IPS DF 19.7 (cell line): ENCODE data around the gene CCL19.
"Not testable (repeated sequence)": the region's sequence is repeated elsewhere in the genome, so short reads cannot be mapped to it uniquely, and the experiment has no call there.

Experiments used
- DNase-seq: peaks from one replicate; pipeline ENCODE4 v3.0.0-alpha.2; 2013; ENCODE audit warnings: low read depth, low spot score

Gene CCL19

GRCh38 chr9:34690983-34691935 lies at the start of gene CCL19:
TSS of gene CCL19 (minus strand) at chr9:34691276. CDS start at chr9:34691139, 137 bp downstream.
- DNase-seq = no peak

GRCh38 chr9:34740176-34740575 lies 49.1 kb upstream of the CCL19 start:
- not testable (repeated sequence) for DNase-seq

DNA sequence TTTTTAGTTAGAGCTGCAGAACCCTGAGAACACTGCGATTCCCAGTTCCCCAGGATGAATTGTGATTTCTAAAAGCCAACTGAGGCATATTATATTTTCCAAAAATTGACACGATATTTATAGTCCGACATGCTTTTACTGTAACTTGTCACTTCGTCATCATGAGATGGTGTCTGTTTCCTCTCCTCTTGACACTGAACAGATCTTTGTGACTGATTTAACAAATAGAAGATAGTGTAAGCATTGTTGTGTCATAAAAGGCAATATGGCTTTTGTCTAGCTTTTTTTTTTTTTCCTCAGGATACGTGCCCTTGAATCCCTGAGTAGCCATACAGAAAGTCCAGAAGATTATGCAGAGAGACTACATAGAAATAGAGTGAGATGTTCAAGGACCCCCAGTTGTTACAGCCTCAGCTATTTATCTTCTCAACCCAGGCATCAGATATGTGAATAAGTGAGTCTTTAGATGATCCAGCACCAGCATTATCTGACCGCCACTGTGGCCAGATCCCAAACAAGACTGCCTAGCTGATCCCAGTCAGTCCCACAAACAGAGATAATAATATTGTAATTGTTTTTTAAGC lies 46.7 kb upstream of the CCL19 start:
- DNase-seq = no peak

GRCh38 chr9:34734720-34735119 lies 43.6 kb upstream of the CCL19 start:
- no peak for DNase-seq

DNA sequence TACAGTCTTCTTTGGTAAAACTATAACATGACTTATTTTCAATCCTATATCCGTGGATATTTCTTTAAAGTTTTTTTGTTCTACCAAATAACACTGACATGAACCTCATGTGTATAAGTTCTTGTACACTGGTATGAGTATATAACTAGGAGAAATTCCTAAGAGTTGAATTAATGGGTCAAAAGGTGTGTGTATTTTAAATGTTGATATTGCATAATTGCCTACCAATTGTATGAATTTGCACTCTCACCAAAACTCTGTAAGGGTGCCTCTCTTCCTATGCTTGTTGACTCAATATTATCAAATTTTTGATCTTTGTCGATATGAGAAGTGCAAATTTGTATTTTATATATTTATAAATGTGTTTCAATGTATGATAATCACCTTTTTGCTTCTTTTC lies 41.8 kb upstream of the CCL19 start:
- no peak for DNase-seq

GRCh38 chr9:34732478-34732877 lies 41.4 kb upstream of the CCL19 start:
- no peak for DNase-seq

- DNase-seq = no peak
Measured at GRCh38 chr9:34723141-34723540, 32.1 kb upstream of the CCL19 start.

DNA sequence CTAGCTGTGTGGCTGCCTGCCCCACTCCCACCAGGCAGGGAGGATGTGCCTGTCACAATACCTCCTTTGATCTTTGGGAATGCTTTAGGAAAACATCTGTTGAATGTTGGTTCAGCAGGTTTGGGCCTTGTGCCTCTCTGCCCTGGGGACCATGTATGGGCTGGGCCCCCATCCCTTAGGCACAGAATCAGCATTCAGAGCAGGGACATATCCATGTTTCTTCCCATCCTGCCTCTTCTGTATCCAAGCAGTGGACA lies 28.6 kb upstream of the CCL19 start:
- not testable (repeated sequence) for DNase-seq

- DNase-seq = no peak
Measured at GRCh38 chr9:34719021-34719768, 28.1 kb upstream of the CCL19 start.

DNA sequence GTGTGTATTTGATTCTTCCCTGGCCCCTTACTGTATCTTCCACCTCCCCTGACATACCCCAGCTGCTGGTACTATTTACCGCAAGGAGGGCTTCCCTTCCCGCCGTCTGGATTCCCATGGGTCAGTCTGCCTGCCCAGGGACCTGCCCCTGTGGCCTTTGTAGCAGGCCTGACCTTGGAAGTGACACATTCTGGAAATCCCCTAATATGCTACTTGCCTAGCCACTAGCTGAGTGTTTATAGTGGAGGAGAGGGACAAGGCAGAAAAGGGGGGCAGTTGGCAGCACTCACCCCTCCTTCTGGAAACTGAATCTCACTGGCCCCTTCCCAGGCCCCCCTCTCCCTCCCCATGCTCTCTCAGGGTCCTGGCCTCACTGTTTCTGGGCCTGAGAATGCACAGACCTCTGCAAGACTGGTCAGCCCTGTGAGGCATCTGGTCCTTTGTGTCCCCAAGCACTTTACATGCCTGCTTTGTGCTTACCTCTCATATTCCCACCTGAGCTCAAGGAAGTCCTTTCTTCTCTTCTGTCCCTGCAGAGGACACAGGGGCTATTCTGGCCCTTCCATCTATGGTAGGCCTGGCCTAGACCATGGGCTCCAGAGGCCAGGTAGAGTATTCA lies 27.0 kb upstream of the CCL19 start:
- DNase-seq = no peak

- no peak for DNase-seq
Measured at GRCh38 chr9:34716711-34717110, 25.6 kb upstream of the CCL19 start.

DNA sequence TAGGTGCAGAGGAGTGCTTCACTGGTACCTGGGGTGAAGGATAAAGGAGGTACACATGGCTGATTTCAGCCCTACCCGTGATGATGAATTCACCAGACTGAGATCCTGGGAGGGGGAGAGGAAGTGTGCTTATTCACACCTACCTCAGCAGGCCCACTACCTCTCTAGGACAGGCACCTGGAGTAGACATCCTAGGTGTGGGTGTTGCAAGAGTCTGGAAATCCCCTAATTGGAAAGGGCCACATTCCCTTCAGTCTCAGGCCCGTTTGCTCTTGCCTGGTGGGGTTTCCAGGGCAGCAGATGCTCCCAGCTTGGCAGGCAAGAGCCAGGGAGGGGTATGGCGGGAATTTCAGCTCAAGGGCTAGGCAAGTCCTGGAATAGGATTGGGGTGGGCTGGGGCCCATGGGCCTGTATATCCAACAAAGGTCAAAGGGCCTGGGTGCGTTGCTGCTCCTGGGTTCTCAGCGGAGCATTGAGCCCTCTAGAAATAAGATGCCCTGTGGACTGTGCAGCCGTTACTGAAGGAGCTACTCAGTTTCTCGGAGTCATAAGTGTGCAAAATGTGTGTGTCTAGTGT lies 24.7 kb upstream of the CCL19 start:
- DNase-seq = no peak

GRCh38 chr9:34714007-34714406 lies 22.9 kb upstream of the CCL19 start:
- no peak for DNase-seq

GRCh38 chr9:34712140-34712539 lies 21.1 kb upstream of the CCL19 start:
- DNase-seq = no peak

- DNase-seq = no peak
Measured at GRCh38 chr9:34710023-34710422, 18.9 kb upstream of the CCL19 start, which contains the start of gene CCL21. TSS of gene CCL21 (minus strand) at chr9:34710136. CDS start at chr9:34710066, 70 bp downstream.

DNA sequence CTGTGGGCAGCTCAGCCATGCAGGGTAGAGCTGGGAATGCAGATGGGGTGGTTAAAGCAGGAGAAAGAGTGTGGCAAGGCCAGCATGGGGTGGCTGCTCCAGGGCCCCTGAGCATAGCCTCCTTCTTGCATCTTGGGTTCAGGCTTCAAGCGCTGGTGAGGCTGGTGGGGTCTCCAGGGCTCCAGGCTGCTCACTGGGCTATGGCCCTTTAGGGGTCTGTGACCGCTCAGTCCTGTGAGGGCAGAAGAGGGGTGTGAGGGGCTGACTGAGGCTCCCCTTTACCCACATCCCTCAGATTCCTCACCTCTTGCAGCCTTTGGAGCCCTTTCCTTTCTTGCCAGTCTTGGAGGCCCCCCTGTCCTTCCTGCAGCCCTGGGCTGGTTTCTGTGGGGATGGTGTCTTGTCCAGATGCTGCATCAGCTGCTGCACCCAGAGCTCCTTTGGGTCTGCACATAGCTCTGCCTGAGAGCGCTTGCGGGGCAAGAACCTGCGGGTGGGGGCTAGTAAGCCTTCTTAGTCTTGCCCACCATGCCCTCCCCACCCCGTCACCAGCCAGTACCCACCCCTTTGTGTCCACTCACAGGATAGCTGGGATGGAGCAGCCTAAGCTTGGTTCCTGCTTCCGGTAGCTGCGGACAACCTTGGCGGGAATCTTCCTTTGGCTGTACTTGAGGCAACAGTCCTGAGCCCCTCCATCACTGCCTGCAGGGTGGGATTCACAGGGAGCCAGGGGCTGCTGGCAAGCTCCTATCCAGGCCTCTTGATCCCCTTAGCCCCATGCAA lies 18.3 kb upstream of the CCL19 start:
- DNase-seq = no peak

- no peak for DNase-seq
Measured at GRCh38 chr9:34707130-34707529, 16.1 kb upstream of the CCL19 start.

DNA sequence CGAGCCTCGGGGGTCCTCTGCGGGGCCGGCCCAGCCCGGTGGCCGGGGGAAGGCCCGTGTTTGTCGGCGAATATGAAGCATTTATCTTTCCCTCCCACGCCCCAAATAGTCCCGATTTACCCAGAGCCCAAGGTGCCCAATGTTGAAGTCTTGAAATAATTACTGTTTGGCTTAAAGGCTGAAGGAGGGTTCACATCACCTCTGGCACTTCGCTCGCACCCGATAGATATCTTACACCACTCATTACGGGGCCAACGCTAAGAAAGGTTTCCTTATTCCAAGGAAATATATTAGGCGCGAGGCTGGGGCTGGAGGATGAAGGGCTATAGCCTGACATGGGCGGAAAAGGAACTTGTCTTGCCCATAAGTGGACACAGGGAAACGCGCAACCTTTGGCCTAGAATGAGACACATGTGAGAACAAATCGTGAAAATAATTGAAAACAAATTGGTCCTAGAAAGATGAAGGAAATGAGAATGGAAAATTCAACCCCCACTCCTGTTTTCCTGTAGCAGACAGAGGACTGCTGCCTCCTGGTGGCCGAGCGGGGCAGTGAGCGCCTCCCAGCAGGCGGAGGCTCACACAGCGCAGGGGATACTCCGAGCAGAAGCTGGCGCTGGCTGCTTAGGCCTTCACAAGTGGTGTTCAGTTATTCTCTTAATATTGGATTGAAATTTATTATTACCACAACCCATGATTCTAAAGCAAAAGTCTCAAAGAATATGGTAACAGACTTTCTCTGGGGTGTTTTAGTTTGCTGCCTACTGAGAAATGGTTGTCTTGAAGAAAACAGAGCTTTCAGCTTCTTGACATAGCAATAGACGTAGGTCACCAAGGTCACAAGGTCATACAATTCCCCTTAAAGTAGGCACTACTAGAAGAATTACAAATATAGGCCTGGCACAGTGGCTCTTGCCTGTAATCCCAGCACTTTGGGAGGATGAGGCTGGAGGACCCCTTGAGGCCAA lies 11.0 kb upstream of the CCL19 start:
- DNase-seq = peak; percentile 9

DNA sequence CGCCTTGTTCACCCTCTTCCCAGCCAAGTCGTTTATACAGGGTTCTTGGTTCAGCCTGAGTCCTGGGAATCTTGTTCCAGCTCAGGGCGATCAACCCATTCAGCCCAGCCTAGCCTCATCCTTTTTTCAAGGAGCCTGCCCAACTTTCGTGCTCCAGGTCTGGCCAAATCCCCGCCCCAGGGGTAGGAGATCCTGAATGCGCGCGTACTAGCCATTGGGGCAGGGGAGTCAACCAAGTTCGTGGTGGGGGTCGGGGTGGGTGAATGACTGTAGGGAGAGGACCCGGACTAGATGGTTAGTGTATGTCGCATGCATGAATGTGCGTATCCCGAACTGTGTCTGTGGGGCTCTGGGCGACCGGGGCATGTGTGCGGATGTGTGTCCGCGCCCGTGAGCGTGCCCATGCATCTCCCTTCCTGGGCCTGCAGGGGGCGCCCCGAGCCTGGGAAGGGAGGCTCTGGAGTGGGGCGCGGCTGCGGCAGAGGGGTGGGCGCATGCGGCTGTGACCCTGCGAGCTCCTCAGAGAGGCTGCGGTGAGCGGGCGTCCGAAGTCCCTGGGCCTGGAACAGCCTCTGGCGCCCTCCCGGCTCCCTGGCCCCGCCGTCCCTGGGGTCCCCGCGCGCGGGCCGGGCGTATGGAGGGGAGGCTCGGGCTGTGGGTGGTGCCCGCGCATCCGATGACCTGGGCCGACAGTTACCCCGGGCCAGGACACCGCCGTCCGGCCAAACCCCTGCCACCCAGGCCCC lies 10.1 kb upstream of the CCL19 start:
- peak; percentile 15 for DNase-seq
